HepG2 (cell line): ENCODE measurements around the gene C1GALT1.

Experiments used
- ARHGAP35 ChIP-seq: sonication (generic); formaldehyde crosslinking; IDR thresholded peaks from 2 replicates; pipeline ENCODE4 v1.9.0; 2022; ENCODE audit warnings: mild to moderate bottlenecking, inconsistent platforms, moderate library complexity, missing genetic modification reagents, borderline replicate concordance
- CBX5 ChIP-seq: sonication (generic); formaldehyde crosslinking; IDR thresholded peaks from 2 replicates; pipeline ENCODE4 v1.4.0; 2020; ENCODE audit warnings: missing genetic modification reagents, borderline replicate concordance
- CTCF ChIP-seq: sonication (generic); formaldehyde crosslinking; IDR thresholded peaks from 2 replicates; pipeline ENCODE4 v1.5.0; 2020; ENCODE audit warnings: mild to moderate bottlenecking, missing genetic modification reagents, moderate library complexity
- HIVEP1 ChIP-seq: sonication (generic); formaldehyde crosslinking; IDR thresholded peaks from 2 replicates; pipeline ENCODE4 v1.4.0; 2020; ENCODE audit warnings: mild to moderate bottlenecking, missing genetic modification reagents
- NFIC ChIP-seq: IDR thresholded peaks from 2 replicates; pipeline ENCODE4 v1.6.1; 2012; ENCODE audit warnings: mild to moderate bottlenecking, low read length, inconsistent platforms
- POLR2A ChIP-seq, 2 experiments: IDR thresholded peaks; 2 replicates each; pipeline ENCODE4 v1.6.1; 2011; ENCODE audit warnings: low read depth in 2 of 2, low read length in 2 of 2, mild to moderate bottlenecking in 1 of 2, moderate library complexity in 1 of 2; ENCODE audit not compliant: insufficient read depth in 1 of 2
- RCOR2 ChIP-seq: IDR thresholded peaks from 2 replicates; pipeline ENCODE4 v1.6.1; 2016; ENCODE audit warnings: missing biosample characterization, missing genetic modification reagents
- USF2 ChIP-seq, 2 experiments: sonication (generic) in 1 of 2; formaldehyde crosslinking in 1 of 2; IDR thresholded peaks; 2 replicates each; pipeline versions ENCODE4 v1.5.1 to v1.6.1; 2011 to 2020; ENCODE audit warnings: borderline replicate concordance in 1 of 2, low read depth in 1 of 2, low read length in 1 of 2, mild to moderate bottlenecking in 1 of 2, missing genetic modification reagents in 1 of 2, moderate library complexity in 1 of 2
- ZBTB33 ChIP-seq: sonication (generic); formaldehyde crosslinking; IDR thresholded peaks from 2 replicates; pipeline ENCODE4 v1.4.0; 2020; ENCODE audit warnings: missing genetic modification reagents
- ZNF414 ChIP-seq: sonication (generic); formaldehyde crosslinking; IDR thresholded peaks from 2 replicates; pipeline ENCODE4 v1.5.0; 2020; ENCODE audit warnings: missing genetic modification reagents

- no peak for TF ChIP-seq CBX5 (CRISPR knock-in tag)
- TF ChIP-seq NFIC: no peak
- TF ChIP-seq RCOR2 (CRISPR knock-in tag): no peak
- no peak for TF ChIP-seq ARHGAP35 (CRISPR knock-in tag)
- TF ChIP-seq USF2 (IDR thresholded peaks at IDR 0.05; ENCODE audit: low read depth, low read length): no peak
- no peak for TF ChIP-seq USF2 (CRISPR knock-in tag; IDR thresholded peaks at IDR 0.05; ENCODE audit: borderline replicate concordance)
- no peak for TF ChIP-seq POLR2A (IDR thresholded peaks at IDR 0.05; ENCODE audit: insufficient read depth in 1 of 2, low read depth in 2 of 2, low read length in 2 of 2)
- no peak for TF ChIP-seq CTCF
- no peak for TF ChIP-seq HIVEP1 (CRISPR knock-in tag)
- no peak for TF ChIP-seq ZNF414 (CRISPR knock-in tag)
- TF ChIP-seq ZBTB33 (CRISPR knock-in tag): no peak
Measured at GRCh38 chr7:7156663-7157062, 25.7 kb upstream of the C1GALT1 start.
